ENCODE results near the gene PCSK1N. TPM values are rescaled to one million over a fixed set of nuclear protein-coding genes. Genes with fewer than 3 reads are reported as not detected.
"Not testable (repeated sequence)": the region's sequence is repeated elsewhere in the genome, so short reads cannot be mapped to it uniquely, and the experiment has no call there.

Gene PCSK1N
- 1.7 and 3.0 TPM in 2 replicates for polyA plus RNA-seq (2011; rRNA removed)
- 19.1 and 28.3 TPM in 2 replicates for polyA plus RNA-seq (2012; cell fraction: cytosol; rRNA removed)
- polyA plus RNA-seq (2012; cell fraction: nucleus; rRNA removed), result 16.3 and 28.5 TPM in 2 replicates
- polyA plus RNA-seq (2017; fragmentation: RNase III; extraction: RNeasy Plus Mini Kit Qiagen cat#74134 plus additional on column Dnase treatment), result 15.9 to 22.9 TPM (median 21.2 TPM) in 3 replicates
- 0.83 and 1.5 TPM in 2 replicates for polyA minus RNA-seq (2011; rRNA and poly(A)+ RNA removed)

GRCh38 chrX:48835524-48836329 is at the start of gene PCSK1N:
TSS of gene PCSK1N (minus strand) at chrX:48835610. CDS start at chrX:48835532, 78 bp downstream.
- H3K27ac ChIP-seq, result peak within 1 kb of the TSS; percentile 66 to 86
- 53% methylated on average over 12 of the region's 35 CpGs for WGBS (ENCODE audit: missing lambda C conversion rate)

GRCh38 chrX:48883729-48884128 is 48.3 kb upstream of the PCSK1N start:
- WGBS (ENCODE audit: missing lambda C conversion rate), result 31% methylated on average over 10 of the region's 10 CpGs
- H3K4me1 ChIP-seq, result peaks cover 5% of the 10 kb centered on the region; the same call in 1 of the 3 replicates
- ChIA-PET POLR2A (interaction anchor here (0.6 kb wide), 1 partner anchor 14 kb away, joined by 3 read pairs; the partner anchor contains the start of genes PQBP1 and TIMM17B), CTCF (interaction anchor here (1.1 kb wide), 1 partner anchor 16 kb away, joined by 3 read pairs; no protein-coding TSS in a partner anchor)
- ATAC-seq (peak; percentile 85 to 94), FAIRE-seq (peak; percentile 89), DNase-seq (ENCODE audit: low read depth in 1 of 2, low spot score in 1 of 2) (peak in 1 of 2 experiments; percentile 64)
- peak overlapping the region; percentile 45; the same call in 2 of the 3 replicates for H3K4me2 ChIP-seq
- no peak for TF ChIP-seq E2F6 (IDR thresholded peaks at IDR 0.05; ENCODE audit: borderline replicate concordance, low read depth)
- TF ChIP-seq EHMT2 (IDR thresholded peaks at IDR 0.05; ENCODE audit: low read depth), result no peak
- no peak for TF ChIP-seq TFCP2L1 (CRISPR knock-in tag; IDR thresholded peaks at IDR 0.05)
- no peak for TF ChIP-seq HOXB5 (CRISPR knock-in tag; IDR thresholded peaks at IDR 0.05)
- no peak for TF ChIP-seq HOXB13 (CRISPR knock-in tag; IDR thresholded peaks at IDR 0.05; ENCODE audit: low read depth)
- TF ChIP-seq RCOR1 (IDR thresholded peaks at IDR 0.05; ENCODE audit: low read depth, low read length), result no peak
- TF ChIP-seq FOSB (CRISPR knock-in tag; IDR thresholded peaks at IDR 0.05), result no peak
- H3K9me3 ChIP-seq, result no peaks in the 10 kb centered on the region
- H3K4me3 ChIP-seq, result no peak overlapping the region
- no peak overlapping the region for H3K27ac ChIP-seq

More at GRCh38 chrX:48835524-48836329, at the start of gene PCSK1N:
- H3K9me3 ChIP-seq, result no peaks in the 10 kb centered on the region
- peak within 1 kb of the TSS; percentile 69 for H3K4me3 ChIP-seq
- H3K4me1 ChIP-seq, result peaks cover 5% of the 10 kb centered on the region; the same call in 1 of the 3 replicates
- no peak for FAIRE-seq
- H3K4me2 ChIP-seq, result peak within 1 kb of the TSS; percentile 93
- peak; percentile 72 to 81 for ATAC-seq
- TF ChIP-seq FOSL2 (IDR thresholded peaks at IDR 0.05) (no peak), FOSL2 (CRISPR knock-in tag; IDR thresholded peaks at IDR 0.05) (no peak), REST (IDR thresholded peaks at IDR 0.05) (peak; percentile 30; the same call in 1 of the 2 replicates)
- peak; percentile 49 to 59 for DNase-seq (ENCODE audit: low read depth in 1 of 2, low spot score in 1 of 2)
- POLR2A ChIA-PET, result interaction anchor here (0.8 to 1.0 kb wide), 2 partner anchors 34 to 56 kb away, joined by 3 read pairs; partner anchors contain the start of gene HDAC6
- CTCF ChIA-PET, result no interaction called here

- H3K9me3 ChIP-seq; H3K27ac ChIP-seq; POLR2A ChIA-PET; H3K4me2 ChIP-seq; DNase-seq (ENCODE audit: low read depth in 1 of 2, low spot score in 1 of 2); CTCF ChIA-PET; H3K4me1 ChIP-seq; ATAC-seq; H3K4me3 ChIP-seq: not testable (repeated sequence)
- FAIRE-seq, result peak; percentile 46
- 24% methylated on average over 4 of the region's 4 CpGs for WGBS (ENCODE audit: missing lambda C conversion rate)
These were observed 41.5 kb upstream of the PCSK1N start for GRCh38 chrX:48876944-48877343.

- H3K27ac ChIP-seq; POLR2A ChIA-PET; ATAC-seq; DNase-seq (ENCODE audit: low read depth in 1 of 2, low spot score in 1 of 2); H3K4me2 ChIP-seq; FAIRE-seq; H3K9me3 ChIP-seq; H3K4me3 ChIP-seq: not testable (repeated sequence)
- CTCF ChIA-PET, result interaction anchor here (0.6 kb wide), 1 partner anchor 73 kb away, joined by 3 read pairs; no protein-coding TSS in a partner anchor
- H3K4me1 ChIP-seq, result peaks cover 13% of the 10 kb centered on the region
- 0% methylated on average over 1 of the region's 2 CpGs for WGBS (ENCODE audit: missing lambda C conversion rate)
These were observed 36.6 kb upstream of the PCSK1N start for GRCh38 chrX:48872017-48872416.

All from A549 (cell line).